Measurements from ENCODE around the gene STOML1.
"Not testable (repeated sequence)": the region's sequence is repeated elsewhere in the genome, so short reads cannot be mapped to it uniquely, and the experiment has no call there.

The STOML1 gene

DNA sequence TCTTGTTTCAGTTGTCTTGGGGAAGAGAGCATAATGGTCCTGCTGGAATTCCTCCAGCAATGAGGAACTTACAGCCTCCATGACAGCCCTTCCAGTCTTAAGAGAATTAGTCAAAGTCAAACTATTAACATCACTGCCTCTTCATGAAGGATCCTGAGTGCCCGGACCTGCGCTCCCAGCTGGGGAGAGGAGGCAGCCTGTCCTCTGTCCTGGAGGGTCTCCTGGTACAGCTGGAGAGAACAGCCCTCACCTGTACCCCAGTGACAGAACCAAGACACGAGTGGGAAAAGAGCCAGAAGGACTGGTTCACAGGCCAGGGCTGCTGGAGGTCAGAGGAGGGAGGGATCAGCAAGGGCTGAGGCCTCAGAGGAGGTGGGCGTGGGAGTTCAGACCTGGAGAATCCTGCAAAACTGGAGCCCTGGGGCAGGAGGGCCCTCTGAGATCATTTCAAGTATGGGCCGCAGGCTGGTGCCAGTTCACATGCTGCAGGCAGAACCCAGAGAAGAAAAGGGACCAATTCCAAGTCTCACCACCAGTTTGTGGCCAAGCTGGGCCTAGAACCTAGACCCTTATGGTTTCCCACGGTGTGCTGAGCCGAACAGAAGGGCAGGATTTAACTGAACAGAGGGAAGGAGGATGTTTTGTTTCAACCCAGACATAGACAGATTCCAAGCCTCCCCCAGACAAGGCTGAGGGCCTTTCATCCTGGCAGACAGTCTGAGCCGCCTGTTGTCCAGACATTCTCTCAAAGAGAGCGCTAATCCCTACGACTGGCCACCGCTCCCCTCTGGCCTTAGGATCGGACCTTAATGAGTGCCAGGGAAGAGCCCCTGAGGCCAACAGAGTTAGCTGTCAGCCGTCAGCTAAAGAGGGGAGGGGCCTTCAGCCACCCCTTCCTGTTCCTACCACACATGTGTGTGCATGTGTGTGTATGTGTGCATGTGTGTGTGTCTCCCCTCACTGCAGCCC lies 47.6 kb downstream of the STOML1 start:
- DNase-seq, result no peak

DNA sequence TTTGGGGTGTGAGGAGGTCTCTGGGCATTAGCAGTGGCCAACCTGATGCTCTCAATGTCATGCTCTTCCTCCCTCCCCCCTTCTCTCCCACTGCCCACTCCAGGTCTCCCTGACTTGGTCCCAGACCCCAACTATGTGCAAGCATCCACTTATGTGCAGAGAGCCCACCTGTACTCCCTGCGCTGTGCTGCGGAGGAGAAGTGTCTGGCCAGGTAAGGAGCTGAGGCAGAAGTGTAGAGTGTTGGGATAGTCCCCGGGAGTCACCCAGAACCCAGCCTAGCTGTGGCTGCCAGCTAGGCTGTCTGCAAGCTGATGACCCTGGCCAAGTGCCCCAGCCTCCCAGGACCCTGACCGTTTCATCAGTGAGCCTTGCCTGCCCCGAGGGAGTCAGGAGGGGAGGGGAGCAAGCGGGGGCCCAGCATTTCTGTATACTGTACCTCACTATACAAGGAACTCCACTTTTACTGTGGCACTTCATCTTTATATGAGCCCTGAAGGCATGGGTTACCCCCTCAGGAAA lies 49.3 kb downstream of the STOML1 start:
- no peak for DNase-seq

DNA sequence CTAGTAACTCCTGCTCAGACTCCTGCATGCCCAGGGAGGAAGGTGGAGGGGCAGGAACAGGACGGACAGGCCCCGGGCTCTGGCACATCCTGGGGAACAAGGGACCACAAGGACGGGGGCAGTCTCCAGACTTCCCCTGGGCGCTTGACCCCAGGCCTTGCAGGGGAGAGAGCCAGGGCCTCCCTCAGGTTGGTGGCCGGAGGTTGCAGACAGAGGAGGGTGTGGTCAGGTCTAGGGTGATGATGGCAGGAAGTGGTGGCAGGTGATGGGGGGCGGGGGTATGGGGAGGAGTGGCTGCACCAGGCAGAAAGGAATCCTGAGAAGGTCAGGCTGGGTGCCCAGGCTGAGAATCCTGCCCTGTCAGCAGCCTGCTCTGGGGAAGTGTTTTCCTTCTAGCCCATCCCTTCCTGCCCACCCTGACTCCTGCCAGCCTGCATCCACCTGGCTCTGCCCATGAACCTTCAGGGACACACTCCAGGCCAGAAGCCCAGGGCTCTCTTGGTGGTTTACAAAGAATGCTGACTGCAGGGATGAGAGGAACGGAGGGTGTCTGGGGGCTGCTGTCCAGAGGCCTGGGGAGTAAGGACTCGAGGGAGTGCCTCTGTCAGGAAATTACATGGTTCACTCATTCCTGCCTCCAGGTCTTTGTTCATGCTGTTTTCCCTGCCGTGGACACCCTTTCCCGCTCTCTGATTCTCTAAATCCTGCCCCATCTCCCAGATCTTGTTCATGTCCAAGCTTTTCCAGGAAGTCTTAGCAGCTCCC lies 50.0 kb downstream of the STOML1 start:
- no peak for DNase-seq

DNA sequence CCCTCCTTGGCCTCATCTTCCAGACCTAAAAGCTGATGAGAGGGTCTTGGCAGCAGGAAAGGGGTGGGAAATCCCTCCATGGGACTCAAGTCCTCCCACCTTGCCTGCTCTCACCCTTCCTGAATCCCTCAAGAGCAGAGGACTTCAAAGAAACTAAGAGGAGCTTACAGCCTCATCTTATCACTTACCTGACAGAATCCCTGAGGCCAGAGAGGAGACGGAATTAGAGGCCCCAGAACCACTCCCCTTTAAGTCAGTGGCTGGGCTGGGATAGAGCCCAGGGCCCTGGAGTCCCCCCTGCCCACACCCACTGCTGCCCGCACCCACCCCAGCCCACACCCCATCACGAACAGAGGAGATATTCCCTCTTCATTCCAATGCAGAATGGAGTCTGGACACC lies 50.6 kb downstream of the STOML1 start:
- no peak for DNase-seq

DNA sequence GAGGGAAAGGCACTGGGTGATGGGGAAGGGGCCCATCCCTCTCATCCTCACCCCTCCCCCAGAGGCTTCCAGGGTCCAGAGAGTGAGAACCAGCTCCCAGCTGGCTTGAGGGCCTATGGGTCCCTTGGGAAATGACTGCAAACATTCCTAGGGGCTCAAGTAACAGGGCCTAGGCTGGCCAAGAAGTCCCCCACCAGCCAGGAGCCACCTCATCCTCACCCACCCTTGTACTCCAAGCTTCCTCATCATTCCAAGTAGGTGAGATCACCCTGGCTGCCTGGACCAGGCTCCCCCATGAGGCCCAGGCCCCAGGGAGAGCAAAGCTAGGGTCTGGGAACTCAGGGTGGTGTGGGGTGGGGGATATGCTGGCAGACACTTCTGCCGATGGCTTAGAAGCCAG lies 51.1 kb downstream of the STOML1 start:
- no peak for DNase-seq

DNA sequence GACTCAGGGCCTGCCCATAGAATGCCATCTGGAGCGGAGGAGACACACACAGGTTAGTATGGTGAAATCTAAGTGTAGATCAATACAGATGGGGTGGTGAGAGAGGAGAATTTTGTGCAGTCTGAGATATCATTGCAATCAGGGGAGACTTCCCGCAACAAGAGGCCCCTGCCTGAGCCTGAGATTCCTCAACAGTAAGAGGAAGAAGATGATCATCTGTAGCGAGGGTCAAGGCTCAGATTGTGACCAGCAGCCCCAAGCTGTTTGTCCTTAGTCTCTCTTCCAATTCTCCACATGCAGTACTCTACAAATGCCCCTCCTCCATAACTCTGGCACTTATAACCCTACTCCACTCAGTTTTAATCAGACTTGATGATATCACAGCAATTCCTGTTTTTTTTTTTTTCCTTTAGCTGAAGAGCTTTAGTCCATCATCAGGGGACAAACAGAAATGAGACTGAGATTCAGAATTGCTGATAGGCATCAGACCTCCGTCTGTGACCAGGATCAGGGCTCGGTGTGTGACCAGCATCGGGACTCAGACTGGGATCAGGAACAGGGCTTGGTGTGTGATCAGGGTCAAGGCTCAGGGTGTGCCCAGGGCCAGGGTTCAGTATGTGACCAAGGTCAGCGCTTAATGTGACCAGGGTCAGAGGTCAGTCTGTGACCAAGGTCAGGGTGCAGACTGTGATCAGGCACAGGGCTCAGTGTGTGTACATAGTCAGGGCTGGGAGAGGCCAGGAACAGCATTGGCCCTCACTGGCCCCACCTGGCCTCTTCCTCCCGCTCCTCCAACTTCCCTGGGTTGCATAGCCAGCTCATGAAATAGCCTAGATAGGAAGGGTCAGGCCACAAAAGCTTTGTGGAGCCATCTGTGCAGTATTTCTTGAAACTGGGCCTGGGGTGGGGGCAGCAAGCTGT lies 51.8 kb downstream of the STOML1 start:
- no peak for DNase-seq

DNA sequence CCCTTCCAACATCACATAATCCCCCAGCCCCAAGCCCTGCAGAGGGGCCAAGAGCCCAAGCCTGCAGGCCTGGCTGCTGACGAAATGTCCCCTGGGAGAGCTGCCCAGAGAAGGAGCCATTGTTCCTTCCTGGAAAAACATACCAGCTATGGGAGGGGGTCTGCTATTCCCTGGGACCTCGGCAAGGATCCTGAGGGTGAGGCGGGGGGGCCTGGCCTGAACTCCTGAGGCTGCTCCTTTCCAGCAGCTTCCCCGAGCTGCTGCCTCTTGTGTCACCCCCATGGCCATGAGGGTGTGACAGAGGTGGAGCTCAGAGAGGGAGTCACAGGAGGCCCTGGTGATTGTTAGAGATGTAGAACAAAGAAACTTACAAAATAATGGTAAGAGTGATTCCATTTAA lies 53.0 kb downstream of the STOML1 start:
- no peak for DNase-seq

DNA sequence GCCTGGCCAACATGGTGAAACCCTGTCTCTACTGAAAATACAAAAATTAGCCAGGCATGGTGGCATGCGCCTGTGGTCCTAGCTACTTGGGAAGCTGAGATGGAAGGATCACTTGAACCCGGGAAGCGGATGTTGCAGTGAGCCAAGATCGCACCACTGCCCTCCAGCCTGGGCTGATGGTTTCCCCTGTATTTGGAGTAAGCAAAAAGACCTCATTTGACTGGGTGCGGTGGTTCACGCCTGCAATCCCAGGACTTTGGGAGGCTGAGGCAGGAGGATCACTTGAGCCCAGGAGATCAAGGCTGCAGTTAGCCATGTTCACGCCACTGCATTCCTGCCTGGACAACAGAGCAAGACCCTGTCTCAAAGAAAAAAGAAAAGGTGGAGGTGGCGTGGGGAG lies 53.6 kb downstream of the STOML1 start:
- not testable (repeated sequence) for DNase-seq

DNA sequence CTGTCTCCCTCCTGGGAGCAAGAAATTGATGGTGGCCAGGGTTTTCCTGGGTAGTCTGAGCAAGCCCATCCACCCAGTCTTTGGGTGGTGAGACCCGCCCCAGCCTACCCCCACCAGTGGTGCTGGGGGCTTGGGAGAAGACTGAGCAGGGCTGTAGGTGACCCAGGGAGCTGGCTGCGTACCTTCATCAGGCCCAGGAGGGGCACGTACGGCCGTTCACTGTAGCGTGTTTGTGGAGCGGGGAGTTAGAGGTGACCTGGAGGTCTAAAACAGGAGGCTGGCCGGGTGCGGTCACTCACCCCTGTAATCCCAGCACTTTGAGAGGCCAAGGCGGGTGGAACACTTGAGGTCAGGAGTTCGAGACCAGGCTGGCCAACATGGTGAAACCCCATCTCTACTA lies 54.4 kb downstream of the STOML1 start:
- DNase-seq, result no peak

DNA sequence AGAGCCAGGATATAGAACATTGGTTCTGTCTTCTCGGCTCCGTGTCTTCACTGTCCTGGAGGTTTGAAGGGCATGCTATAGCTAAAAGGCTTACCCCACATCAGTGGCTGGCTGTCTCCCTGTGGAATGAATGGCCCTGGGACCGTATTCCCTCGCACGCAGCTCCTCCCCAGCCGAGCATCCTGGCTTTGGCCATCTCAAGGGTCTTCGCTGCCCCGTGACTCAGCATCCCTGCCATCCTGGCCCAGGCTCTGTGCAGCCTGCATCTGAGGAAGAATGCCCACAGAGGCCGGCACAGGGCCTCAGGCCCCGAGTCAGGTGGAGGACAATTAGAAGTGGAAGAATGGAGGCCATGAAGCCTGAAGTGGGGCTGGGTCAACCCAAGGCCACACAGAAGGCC lies 54.8 kb downstream of the STOML1 start:
- no peak for DNase-seq

DNA sequence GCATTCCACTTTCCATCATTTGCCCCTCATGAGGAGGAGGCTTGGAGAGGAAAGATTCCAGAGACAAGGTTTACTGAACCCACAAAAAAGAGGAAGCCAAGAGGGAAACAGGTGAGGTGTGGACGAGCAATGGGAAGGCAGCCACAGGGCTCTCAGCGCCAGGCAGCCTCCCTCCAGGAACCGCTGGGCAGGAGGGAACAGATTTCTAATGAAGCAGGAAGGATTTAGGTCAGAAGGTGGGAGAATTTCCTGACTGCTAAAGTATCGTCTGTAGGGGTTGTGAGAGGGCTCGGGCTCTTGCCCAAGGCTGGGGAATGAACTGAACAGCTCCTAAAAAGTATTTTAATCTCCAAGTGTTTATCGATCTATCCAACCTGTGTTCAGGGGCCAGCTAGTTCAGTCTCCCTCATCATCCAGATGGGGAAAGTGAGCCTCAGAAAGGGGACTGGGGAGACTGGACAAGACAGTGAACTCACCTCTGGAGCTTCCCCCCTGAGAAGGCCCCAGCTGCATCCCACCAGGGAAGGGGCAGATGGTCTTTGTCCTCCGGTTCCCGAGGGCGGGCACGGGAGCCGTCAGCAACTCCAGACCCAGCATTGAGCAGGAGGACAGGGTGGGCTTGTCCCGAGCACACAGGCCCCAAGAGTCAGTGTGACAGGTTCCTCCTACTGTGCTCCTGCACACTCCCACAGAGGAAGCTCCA lies 55.4 kb downstream of the STOML1 start:
- no peak for DNase-seq

DNA sequence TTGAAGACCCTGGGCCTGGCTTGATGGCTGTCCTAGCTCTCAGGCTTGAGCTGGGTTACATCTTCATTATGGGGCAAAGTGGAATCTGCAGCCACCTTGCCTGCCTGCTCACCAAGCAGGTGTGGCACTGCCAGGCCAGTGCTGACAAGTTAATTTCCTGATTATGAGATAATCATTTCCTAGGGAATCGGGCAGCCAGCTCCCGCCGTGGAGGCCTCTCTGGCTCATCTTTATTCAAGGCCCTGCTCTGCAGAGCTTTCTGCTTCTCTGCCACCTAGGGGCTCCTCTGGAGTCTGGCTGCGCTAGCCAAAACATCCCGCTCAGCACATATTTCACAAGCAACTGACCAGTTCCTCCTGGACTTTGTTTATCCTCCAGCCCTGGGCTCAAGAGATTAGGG lies 55.9 kb downstream of the STOML1 start:
- no peak for DNase-seq

DNA sequence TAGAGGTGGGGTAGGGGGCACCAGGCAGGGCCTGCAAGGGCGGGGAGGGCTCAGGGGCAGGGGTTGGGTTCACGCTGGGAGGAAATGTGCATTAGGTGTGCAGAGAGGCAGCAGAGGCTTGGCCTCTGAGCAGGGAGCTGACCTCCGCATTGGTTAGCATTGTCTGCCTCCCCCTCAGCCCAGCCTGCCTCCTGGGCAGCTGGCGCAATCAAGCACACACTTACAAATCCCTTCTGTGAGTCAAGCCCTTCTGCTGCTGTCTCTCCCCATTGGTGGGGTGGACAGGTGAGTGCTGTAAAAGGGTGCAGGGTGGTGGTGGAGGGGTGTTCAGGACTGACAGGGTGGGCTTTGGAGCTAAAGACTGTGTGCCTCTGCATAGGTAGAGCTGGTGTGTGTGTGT lies 56.5 kb downstream of the STOML1 start:
- no peak for DNase-seq

DNA sequence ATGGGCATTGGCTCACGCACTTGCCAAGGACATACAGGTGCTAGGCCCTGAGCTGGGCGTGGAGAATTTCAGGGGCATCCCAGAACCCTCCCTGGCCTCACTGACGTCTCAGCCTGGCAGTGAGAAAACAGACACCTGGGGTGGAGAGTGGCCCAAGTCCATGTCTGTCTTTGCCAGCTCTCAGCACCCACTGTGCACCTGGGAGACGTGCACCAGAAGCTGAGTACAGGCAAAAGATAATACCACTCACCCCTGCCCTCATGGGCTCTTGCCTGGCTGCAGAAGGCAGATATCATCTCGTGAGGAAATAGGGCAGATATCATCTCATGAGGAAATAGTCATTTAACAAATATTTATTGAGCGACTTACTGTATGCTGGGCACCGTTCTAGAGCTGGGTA lies 57.8 kb downstream of the STOML1 start:
- no peak for DNase-seq

DNA sequence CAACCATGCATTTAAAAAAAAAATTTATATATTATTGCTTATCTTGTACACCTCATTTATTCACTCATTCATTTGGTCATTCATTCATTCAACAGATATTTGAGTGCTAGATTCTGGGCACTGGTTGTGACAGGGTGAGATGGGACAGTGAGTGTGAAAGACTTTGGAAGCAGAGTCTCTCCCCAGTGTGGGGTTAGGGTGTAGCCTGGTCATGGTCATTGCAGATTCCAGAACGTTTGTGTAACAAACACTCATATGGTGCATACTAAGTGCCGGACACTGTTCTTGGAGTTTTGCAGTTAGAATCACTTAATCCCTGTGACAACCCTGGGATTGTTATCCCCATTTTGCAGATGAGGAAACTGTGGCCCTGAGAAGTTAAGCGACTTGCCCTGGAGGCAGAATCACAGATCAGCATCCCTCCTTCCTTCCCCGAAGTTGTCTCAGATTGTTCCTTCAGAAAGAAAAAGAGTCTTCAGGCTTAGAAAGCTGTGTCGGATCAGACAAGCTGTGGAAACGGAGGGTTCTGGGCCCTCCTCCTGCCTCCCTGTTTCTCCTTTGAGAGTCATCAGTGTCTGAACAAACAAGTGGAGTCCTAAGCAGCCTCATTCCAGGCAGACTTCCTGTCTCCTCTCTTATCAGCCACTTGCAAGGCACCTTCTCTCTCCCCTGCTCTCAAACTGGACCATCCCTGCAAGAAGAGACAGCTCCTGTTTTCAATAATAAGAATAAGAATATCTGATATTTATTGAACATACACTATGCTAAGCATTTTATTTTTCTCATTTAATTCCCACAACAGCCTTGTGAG lies 59.5 kb downstream of the STOML1 start:
- DNase-seq, result no peak

DNA sequence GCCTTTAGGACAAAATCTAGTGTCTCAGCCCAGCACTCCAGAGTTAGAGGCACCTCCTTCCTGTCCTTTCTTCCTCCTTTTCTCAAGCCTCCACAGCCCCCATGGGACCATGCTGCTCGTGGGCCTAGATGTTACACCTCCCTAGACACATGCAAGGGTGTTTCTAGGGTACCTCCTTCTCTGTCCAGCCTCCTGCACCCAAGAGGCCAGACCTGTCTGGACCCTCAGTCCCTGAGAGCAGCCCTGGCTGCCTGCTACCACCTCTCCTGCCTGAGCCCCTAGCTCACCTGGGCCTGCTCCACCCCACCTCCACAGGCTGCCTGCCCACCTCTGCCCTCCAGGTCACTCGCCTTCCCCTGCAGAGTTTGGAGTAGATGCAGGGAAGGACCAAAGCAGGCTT lies 60.7 kb downstream of the STOML1 start:
- no peak for DNase-seq

DNA sequence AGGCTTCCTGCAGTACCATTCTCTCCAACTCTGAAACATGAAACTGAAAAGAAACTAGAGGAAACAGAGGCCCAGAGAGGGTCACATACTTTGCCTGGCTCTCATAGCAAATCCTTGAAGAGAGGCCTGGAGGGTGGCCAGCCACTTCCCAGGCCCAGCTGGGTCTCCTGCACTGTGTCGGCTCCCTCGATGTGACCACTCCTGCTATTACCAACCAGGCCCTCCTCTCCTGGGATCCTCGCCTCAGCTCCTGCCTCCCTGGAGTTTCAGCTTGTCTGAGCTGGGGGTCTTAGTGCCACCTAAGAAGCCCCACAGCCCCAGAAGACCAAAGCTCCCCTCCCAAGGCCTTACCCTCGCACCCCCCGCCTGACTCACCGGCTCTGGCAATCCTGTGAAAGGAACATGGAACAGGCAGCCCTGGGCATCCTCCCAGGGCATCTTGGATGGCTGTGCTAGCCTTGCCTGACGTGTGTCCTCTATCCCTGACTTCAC lies 61.3 kb downstream of the STOML1 start:
- DNase-seq, result no peak

DNA sequence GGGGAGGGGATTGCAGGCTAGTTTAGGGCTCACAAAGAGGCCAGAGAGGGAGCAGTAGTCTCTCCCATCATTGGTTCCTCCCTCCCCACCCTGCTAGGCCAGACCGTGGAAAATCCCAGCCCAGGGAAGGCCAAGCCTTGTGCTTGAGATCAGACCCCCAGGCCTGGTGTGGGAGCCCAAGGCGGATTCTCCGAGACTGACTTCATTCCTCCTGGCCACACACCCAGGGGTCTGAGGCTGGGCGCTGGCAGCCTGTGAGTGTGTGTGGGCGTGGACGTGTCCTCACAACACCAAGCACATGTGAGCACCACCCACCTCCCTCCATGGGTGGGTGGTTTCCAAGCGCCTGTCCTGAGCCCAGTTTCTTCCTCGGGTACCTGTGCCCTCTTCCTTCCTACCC lies 61.7 kb downstream of the STOML1 start:
- no peak for DNase-seq

DNA sequence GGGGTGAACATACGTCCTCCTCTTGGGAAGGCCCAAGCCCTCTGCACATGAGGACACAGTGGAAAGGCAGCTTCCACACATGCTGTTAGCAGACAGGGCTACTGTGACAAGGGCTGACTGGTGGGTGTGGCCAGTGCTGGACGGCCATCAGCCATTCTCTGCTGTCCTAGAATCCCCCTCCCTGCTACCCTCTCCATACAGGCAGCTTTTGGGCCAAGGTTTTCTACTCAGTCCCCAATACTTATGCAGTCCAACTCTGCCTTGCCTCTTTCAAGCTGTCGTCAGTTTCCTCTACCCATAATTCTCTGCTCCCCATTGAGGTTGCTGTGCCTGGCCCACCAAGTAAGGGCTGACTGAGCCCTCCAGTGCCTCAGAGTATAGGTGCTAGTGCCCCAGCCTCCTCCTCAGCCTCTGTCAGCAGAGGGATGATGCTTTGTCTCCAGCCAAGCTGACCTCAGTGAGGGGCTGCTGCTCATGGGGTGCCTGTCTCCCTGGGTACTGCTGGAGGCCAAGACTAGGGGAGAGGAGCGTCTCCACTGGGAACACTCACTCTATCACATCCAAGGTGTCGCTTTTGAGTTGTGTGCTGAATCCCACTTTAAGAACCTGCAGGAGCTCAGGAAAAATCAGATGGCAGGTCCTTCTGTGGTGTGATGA lies 63.0 kb downstream of the STOML1 start:
- DNase-seq, result no peak

All from AML-193 (cell line).